ENCODE data around the gene LRRC47.

Gene LRRC47

DNA sequence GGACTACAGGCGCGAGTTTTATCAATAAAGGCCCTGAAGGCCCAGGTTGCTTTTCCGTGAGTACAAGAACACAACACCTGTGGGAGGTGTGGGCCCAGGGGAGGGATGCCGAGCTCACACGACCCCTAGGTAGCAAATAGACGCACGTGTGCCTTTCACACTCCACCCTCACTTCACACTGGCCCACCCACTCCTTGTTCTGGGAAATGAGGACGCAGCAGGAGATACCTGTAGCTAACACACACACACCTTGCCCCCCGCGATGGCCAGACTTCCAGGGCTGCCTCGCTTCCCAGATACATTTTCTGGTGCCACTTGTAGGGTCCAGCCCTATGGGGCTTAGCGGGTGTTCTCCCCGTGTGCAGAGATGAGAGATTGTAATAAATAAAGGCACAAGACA is 48.4 kb downstream of the LRRC47 start:
- DNase-seq (ENCODE audit: insufficient read length, low spot score) (no peak), FAIRE-seq (no peak)

GRCh38 chr1:3747522-3747848 is 48.8 kb downstream of the LRRC47 start:
- DNase-seq (ENCODE audit: insufficient read length, low spot score) (no peak), FAIRE-seq (no peak)
- TF ChIP-seq, protein P1, sequence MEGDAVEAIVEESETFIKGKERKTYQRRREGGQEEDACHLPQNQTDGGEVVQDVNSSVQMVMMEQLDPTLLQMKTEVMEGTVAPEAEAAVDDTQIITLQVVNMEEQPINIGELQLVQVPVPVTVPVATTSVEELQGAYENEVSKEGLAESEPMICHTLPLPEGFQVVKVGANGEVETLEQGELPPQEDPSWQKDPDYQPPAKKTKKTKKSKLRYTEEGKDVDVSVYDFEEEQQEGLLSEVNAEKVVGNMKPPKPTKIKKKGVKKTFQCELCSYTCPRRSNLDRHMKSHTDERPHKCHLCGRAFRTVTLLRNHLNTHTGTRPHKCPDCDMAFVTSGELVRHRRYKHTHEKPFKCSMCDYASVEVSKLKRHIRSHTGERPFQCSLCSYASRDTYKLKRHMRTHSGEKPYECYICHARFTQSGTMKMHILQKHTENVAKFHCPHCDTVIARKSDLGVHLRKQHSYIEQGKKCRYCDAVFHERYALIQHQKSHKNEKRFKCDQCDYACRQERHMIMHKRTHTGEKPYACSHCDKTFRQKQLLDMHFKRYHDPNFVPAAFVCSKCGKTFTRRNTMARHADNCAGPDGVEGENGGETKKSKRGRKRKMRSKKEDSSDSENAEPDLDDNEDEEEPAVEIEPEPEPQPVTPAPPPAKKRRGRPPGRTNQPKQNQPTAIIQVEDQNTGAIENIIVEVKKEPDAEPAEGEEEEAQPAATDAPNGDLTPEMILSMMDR (IDR thresholded peaks at IDR 0.05; ENCODE audit: insufficient read depth, missing control alignments): no peak

More for the DNA sequence above, 48.4 kb downstream of the LRRC47 start:
- TF ChIP-seq, protein P1 (IDR thresholded peaks at IDR 0.05; ENCODE audit: insufficient read depth, missing control alignments): no peak

DNA sequence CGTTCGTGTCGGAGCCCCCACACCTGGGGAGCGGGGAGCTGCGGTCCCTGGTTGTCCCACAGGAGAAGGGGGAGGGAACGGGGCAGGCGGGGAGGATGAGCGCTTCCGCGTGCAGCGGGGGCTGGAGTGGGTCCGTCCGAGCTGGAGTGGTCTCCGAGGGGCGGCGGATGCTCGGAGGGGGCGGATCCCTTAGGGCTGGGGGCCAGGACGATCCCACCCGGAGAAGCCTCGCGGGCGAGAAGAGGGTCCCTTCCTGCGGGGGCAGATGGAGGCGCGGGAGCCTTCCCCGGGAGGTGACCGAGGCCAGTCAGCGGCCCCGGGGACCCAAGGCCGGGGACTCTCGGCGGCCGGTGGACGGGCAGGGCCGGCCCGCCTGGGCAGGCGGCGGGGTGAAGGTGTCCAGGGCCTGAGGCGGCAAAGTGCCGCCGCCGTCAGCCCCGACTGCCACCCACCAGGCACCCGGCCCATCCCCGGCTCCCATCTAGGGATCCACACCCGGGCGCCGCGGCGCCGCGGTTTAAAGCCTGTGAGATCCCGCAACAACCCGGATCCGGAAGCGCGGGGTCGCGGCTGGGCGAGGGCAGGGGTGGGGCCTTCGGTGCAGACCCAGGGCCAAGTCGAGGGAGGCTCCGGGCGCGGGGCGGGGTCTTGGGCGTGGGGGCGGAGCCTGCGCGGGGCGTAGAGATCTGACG is 49.3 kb downstream of the LRRC47 start:
- FAIRE-seq (no peak), DNase-seq (ENCODE audit: insufficient read length, low spot score) (peak; percentile 91)
- TF ChIP-seq, protein P1 (IDR thresholded peaks at IDR 0.05; ENCODE audit: insufficient read depth, missing control alignments): no peak

- no peak for FAIRE-seq
- TF ChIP-seq, protein P1 (IDR thresholded peaks at IDR 0.05; ENCODE audit: insufficient read depth, missing control alignments): no peak
- DNase-seq (ENCODE audit: insufficient read length, low spot score): no peak
Observed at GRCh38 chr1:3746389-3746829, 49.9 kb downstream of the LRRC47 start.

DNA sequence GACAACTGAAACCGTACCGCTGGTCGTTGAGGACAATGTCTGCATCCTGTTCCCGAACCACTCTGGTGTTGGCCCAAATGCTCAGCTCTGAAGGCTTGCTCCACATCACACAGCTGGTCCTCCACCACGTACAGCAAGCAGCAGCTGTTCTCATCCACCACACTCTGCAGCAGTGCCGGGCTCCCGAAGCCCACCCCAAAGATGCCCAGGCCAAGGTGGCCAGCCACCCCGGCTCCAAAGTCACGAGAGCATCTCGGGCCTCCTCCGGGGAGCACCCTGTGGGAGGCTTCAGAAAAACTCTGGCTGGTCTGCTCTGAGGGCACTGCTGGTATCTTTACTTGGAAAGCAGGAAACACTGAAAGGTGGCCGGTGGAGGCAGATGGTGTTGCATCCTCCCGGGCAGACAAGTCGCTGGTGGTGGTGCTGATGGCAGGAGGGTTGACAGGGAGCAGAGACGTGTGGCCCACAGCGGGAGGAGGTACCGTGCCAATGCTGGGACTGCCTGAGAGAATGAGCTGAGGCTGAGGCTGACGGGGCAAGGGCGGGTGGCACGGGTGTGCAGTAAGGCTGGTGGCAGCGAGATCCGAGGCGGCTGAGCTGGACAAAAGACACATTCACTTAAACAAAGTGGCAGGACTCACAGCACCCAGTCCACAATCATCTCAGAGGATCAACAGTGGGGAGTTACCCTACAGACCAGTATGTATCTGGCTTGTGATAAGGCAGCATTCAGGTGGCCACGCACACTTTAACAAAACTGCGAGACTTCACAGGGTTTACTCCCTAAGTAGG is 50.5 kb downstream of the LRRC47 start:
- FAIRE-seq (no peak), DNase-seq (ENCODE audit: insufficient read length, low spot score) (no peak)
- TF ChIP-seq, protein P1 (IDR thresholded peaks at IDR 0.05; ENCODE audit: insufficient read depth, missing control alignments): no peak

GRCh38 chr1:3745071-3745470 is 51.2 kb downstream of the LRRC47 start:
- TF ChIP-seq, protein P1 (IDR thresholded peaks at IDR 0.05; ENCODE audit: insufficient read depth, missing control alignments): no peak
- DNase-seq (ENCODE audit: insufficient read length, low spot score) (no peak), FAIRE-seq (no peak)

GRCh38 chr1:3744646-3745045 is 51.7 kb downstream of the LRRC47 start:
- FAIRE-seq (no peak), DNase-seq (ENCODE audit: insufficient read length, low spot score) (no peak)
- TF ChIP-seq, protein P1 (IDR thresholded peaks at IDR 0.05; ENCODE audit: insufficient read depth, missing control alignments): no peak

Data from D721Med (cell line).